IPS DF 19.7 (cell line): ENCODE results near the gene RAVER1.

Source experiments
- DNase-seq: peaks from one replicate; pipeline ENCODE4 v3.0.0-alpha.2; 2013; ENCODE audit warnings: low read depth, low spot score

RAVER1 gene

DNA sequence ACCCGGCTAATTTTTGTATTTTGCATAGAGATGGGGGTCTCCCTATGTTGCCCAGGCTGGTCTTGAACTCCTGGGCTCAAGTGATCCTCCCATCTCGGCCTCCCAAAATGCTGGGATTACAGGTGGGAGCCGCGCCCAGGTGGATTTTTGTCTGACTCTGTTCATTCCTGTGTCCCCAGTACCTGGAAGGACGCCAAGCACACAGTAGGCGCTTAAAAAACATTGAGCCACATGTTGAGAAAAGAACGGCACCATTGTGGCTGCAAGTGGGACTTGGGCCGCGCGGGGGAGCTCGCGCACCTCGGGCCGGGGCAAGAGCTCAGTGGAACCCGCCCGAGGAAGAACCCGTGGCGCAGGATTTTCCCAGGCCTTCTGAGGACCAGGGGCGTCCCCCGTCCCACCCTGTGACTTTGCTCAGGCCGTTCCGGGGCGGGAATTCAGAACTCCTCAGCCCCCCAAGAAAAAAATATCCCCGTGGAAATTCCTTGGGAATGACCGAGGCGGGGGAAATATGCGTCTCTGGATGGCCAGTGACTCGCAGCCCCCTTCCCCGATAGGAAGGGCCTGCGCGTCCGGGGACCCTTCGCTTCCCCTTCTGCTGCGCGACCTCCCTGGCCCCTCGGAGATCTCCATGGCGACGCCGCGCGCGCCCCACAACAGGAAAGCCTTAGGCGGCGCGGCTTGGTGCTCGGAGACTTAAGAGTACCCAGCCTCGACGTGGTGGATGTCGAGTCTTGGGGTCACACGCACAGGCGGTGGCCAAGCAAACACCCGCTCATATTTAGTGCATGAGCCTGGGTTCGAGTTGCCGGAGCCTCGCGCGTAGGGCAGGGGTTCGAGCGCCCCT, 63.8 kb downstream of the RAVER1 start:
- no peak for DNase-seq

DNA sequence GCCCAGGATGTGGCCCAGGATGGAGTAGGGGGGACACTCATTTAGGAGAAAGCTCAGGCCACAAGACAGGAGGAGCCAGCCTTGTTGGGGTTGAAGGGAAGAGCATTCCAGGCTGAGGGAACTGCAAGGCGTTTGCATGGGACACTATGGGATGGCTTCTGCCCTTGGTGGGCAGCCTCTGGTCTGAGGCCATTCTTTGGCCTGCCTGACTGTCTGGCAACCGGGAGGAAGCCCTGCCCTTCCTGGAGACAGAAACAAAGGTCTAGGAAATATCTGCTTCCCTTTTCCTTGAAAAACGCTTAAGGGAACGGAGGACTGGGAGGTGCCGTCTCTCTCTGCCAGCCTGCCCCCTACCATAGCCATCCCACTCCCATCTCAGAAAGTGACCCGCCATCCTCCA, 65.3 kb downstream of the RAVER1 start:
- no peak for DNase-seq

DNA sequence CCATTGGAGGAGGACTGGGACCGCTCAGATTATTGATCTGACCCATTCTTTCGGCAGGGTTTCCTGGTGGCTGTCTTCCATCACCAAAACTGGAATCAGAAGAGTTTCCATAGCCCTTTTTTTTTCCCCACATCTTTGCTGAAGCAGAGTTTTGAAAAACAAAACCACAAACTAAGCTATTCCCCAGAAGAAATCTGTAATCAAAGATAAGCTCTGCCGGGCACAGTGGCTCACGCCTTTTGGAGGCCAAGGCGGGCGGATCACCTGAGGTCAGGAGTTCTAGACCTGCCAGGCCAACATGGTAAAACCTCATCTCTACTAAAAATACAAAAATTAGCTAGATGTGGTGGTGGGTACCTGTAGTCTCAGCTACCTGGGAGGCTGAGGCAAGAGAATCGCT, 66.6 kb downstream of the RAVER1 start:
- no peak for DNase-seq
